Islet of Langerhans (tissue), 1 donor: ENCODE measurements around the gene SURF4.
"Not testable (repeated sequence)": the region's sequence is repeated elsewhere in the genome, so short reads cannot be mapped to it uniquely, and the experiment has no call there.

Experiments
- FAIRE-seq: peaks from one replicate; lab custom pipeline; 2011; peaks lifted over from hg19 to GRCh38; lab: Jason Lieb, UNC

SURF4 gene

GRCh38 chr9:133333011-133333410, 42.8 kb downstream of the SURF4 start:
- no peak for FAIRE-seq

GRCh38 chr9:133332381-133332730, 43.5 kb downstream of the SURF4 start:
- FAIRE-seq: no peak

- FAIRE-seq: no peak
Observed at GRCh38 chr9:133331641-133332380, 44.0 kb downstream of the SURF4 start.

GRCh38 chr9:133331221-133331620, 44.6 kb downstream of the SURF4 start:
- FAIRE-seq: no peak

- not testable (repeated sequence) for FAIRE-seq
Observed at GRCh38 chr9:133329306-133330156, 46.3 kb downstream of the SURF4 start.

- FAIRE-seq: no peak
Observed at GRCh38 chr9:133327834-133328484, 47.9 kb downstream of the SURF4 start.

GRCh38 chr9:133327021-133327420, 48.8 kb downstream of the SURF4 start:
- not testable (repeated sequence) for FAIRE-seq

- no peak for FAIRE-seq
Observed at GRCh38 chr9:133323991-133324703, 51.7 kb downstream of the SURF4 start.

GRCh38 chr9:133323211-133323610, 52.6 kb downstream of the SURF4 start:
- no peak for FAIRE-seq

- no peak for FAIRE-seq
Observed at GRCh38 chr9:133322701-133323100, 53.2 kb downstream of the SURF4 start.

GRCh38 chr9:133321411-133321935, 54.4 kb downstream of the SURF4 start:
- FAIRE-seq: no peak

GRCh38 chr9:133320421-133320881, 55.4 kb downstream of the SURF4 start:
- no peak for FAIRE-seq

GRCh38 chr9:133317551-133317950, 58.3 kb downstream of the SURF4 start:
- FAIRE-seq: not testable (repeated sequence)

GRCh38 chr9:133315997-133316396, 59.9 kb downstream of the SURF4 start:
- no peak for FAIRE-seq
